ENCODE measurements around the gene GLYR1.
"Not testable (repeated sequence)": the region's sequence is repeated elsewhere in the genome, so short reads cannot be mapped to it uniquely, and the experiment has no call there.

The GLYR1 gene

DNA sequence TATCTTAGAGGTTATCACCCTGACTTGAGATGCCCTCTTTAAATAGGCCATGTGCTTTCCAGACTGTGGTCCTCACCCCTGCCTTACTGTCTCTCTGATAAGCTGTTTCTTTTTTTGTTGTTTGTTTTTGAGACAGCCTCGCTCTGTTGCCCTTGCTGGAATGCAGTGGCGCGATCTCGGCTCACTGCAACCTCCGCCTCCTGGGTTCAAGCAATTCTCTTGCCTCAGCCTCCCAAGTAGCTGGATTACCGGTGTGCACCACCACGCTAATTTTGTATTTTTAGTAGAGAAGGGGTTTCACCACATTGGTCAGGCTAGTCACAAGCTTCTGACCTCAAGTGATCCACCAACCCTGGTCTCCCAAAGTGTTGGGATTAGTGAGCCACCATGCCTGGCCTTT lies 58.2 kb downstream of the GLYR1 start:
- no peak for DNase-seq (ENCODE audit: extremely low read depth, insufficient read length)
- no peaks in the 10 kb centered on the region for H3K36me3 ChIP-seq (ENCODE audit: control insufficient read depth, insufficient read depth, low read length)
- H3K27me3 ChIP-seq (replicated peaks; ENCODE audit: control insufficient read depth, insufficient read depth, low read length) = no peaks in the 10 kb centered on the region
- TF ChIP-seq, protein P1, sequence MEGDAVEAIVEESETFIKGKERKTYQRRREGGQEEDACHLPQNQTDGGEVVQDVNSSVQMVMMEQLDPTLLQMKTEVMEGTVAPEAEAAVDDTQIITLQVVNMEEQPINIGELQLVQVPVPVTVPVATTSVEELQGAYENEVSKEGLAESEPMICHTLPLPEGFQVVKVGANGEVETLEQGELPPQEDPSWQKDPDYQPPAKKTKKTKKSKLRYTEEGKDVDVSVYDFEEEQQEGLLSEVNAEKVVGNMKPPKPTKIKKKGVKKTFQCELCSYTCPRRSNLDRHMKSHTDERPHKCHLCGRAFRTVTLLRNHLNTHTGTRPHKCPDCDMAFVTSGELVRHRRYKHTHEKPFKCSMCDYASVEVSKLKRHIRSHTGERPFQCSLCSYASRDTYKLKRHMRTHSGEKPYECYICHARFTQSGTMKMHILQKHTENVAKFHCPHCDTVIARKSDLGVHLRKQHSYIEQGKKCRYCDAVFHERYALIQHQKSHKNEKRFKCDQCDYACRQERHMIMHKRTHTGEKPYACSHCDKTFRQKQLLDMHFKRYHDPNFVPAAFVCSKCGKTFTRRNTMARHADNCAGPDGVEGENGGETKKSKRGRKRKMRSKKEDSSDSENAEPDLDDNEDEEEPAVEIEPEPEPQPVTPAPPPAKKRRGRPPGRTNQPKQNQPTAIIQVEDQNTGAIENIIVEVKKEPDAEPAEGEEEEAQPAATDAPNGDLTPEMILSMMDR (IDR thresholded peaks at IDR 0.05; ENCODE audit: insufficient read depth, low read length, poor library complexity, severe bottlenecking) = no peak
- H3K4me3 ChIP-seq (replicated peaks; ENCODE audit: low read depth, low read length) = no peak overlapping the region

DNA sequence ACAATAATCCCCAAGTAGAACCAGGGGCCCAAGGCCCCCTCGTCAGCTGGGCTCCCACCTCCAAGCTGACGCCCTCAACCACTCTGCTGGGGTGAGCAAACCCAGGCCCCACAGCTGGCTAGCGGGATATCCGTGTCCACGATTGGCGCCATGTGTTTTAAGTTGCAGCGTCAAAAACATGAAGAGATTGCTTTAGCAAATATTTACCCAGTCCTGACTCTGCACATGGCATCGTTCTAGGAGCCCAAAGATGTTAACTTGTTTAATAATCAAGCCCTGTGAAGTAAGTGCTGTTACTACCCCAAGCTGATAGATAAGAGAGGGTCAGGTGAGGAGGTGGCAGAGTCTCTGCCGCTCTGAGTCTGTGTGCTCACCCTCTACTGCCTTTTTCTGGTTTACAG lies 58.6 kb downstream of the GLYR1 start:
- H3K36me3 ChIP-seq (ENCODE audit: control insufficient read depth, insufficient read depth, low read length) = no peaks in the 10 kb centered on the region
- H3K4me3 ChIP-seq (replicated peaks; ENCODE audit: low read depth, low read length) = no peak overlapping the region
- H3K27me3 ChIP-seq (replicated peaks; ENCODE audit: control insufficient read depth, insufficient read depth, low read length) = no peaks in the 10 kb centered on the region
- DNase-seq (ENCODE audit: extremely low read depth, insufficient read length) = no peak
- TF ChIP-seq, protein P1 (IDR thresholded peaks at IDR 0.05; ENCODE audit: insufficient read depth, low read length, poor library complexity, severe bottlenecking) = no peak

DNA sequence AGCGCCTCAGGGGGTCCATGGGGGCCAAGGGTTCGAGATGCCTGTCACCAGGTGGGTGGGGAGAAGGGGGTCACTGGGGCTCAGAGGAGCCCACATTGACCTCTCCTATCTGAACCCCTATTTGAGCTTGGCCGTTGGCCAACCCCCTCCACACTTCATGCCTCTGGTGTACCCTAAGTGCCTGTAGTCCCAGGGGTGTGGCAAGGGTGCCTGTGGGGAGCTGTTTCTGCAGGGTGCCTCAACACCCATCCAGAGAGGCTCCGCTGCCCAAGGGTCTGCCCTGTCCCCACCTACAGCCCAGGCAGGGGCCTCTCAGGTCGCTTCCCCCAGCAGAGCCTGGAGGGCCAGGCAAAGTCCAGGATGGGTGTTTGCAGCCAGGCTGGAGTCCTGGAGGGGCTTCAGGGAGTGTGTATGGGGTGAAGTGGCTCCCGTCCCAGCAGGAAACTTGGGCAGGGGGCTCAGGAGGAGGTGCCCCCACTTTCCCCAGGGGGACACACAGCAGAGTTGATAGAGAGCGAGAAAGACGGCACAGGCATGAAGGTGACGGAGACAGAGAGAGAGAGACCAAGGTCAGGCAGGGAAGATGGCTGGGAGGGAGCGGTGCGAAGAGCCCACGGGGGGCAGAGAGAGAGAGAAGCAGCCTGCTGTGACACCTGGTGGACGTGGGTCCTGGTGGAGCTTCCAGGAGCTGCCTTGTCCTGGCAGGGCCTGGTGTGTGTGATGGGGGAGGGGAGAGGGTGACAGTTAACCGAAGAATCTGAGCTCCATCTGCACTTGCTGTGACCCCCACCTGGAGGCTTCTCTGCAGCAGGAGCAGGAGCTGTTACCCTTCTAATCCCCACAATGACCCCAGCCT lies 59.2 kb downstream of the GLYR1 start, which contains the start of gene SEPTIN12:
SEPTIN12 (minus strand) TSS at position 719 of the 856 bp plus-strand sequence; CDS start at position 19, 700 bp downstream.
- TF ChIP-seq, protein P1 (IDR thresholded peaks at IDR 0.05; ENCODE audit: insufficient read depth, low read length, poor library complexity, severe bottlenecking) = no peak
- H3K4me3 ChIP-seq (replicated peaks; ENCODE audit: low read depth, low read length) = no peak within 1 kb of the TSS
- H3K36me3 ChIP-seq (ENCODE audit: control insufficient read depth, insufficient read depth, low read length) = no peaks in the 10 kb centered on the region
- DNase-seq (ENCODE audit: extremely low read depth, insufficient read length) = no peak
- no peaks in the 10 kb centered on the region for H3K27me3 ChIP-seq (replicated peaks; ENCODE audit: control insufficient read depth, insufficient read depth, low read length)

DNA sequence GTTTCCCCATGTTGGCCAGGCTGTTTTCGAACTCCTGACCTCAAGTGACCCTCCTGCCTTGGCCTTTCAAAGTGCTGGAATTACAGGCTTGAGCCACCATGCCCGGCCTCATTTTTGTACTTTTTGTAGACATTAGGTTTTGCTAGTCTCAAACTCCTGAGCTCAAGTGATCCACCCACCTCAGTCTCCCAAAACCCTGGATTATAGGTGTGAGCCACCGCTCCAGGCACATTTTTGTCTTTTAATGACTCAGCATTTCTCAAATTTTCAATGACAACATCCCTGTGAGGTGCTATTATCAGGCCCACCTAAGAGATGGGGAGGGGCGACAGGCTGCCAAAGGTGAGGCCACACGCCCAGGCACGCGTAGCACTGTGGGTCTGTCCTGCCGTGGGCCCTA lies 60.0 kb downstream of the GLYR1 start:
- Histone ChIP-seq H3K27me3 (replicated peaks; ENCODE audit: control insufficient read depth, insufficient read depth, low read length) (no peaks in the 10 kb centered on the region), H3K36me3 (ENCODE audit: control insufficient read depth, insufficient read depth, low read length) (no peaks in the 10 kb centered on the region), H3K4me3 (replicated peaks; ENCODE audit: low read depth, low read length) (no peak overlapping the region)
- TF ChIP-seq, protein P1 (IDR thresholded peaks at IDR 0.05; ENCODE audit: insufficient read depth, low read length, poor library complexity, severe bottlenecking) = no peak
- DNase-seq (ENCODE audit: extremely low read depth, insufficient read length) = no peak

DNA sequence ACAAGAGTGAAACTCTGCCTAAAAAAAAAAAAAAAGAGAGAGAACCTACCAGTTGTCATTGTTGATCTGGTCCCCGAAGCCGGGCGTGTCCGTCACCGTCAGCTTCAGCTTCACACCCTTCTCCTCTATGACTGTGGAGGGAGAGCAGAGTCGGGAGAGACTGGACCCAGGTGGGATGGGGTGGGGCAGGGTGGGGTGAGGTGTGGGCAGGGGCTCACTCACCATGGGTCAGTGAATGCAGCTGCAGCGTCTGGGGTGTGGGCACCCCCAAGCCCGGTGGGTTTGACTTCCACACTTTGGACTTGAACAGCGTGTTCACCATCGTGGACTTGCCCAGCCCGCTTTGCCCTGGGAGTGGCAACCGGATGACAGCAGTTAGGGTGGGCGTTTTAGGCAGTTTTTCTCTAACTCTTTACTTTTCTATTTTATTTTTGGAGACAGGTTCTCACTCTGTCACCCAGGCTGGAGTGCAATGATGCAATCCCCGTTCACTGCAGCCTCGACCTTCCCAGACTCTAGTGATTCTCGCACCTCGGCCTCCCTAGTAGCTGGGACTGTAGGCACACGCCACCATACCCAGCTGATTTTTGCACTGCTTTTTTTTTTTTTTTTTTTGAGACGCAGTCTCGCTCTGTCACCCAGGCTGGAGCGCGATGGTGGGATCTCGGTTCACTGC lies 61.2 kb downstream of the GLYR1 start:
- DNase-seq (ENCODE audit: extremely low read depth, insufficient read length) = no peak
- Histone ChIP-seq H3K27me3 (replicated peaks; ENCODE audit: control insufficient read depth, insufficient read depth, low read length) (no peaks in the 10 kb centered on the region), H3K4me3 (replicated peaks; ENCODE audit: low read depth, low read length) (no peak overlapping the region), H3K36me3 (ENCODE audit: control insufficient read depth, insufficient read depth, low read length) (no peaks in the 10 kb centered on the region)
- TF ChIP-seq, protein P1 (IDR thresholded peaks at IDR 0.05; ENCODE audit: insufficient read depth, low read length, poor library complexity, severe bottlenecking) = no peak

DNA sequence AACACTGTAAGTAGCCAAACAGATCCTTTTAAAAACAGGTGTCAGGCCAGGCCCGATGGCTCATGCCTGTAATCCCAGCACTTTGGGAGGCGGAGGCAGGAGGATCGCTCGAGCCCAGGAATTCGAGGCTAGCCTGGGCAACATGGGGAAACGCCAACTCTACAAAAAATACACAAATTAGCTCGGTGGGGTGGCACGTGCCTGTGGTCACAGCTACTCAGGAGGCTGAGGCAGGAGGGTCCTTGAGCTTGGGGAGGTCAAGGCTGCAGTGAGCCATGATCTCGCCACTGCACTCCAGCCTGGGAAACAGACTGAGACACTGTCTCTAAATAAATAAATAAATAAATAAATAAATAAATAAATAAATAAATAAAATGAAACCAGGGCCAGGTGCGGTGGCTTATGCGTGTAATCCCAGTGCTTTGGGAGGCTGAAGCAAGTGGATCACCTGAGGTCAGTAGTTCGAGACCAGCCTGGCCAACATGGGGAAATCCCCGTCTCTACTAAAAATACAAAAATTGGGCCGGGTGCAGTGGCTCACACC lies 62.6 kb downstream of the GLYR1 start:
- H3K36me3 ChIP-seq (ENCODE audit: control insufficient read depth, insufficient read depth, low read length); H3K4me3 ChIP-seq (replicated peaks; ENCODE audit: low read depth, low read length); DNase-seq (ENCODE audit: extremely low read depth, insufficient read length); H3K27me3 ChIP-seq (replicated peaks; ENCODE audit: control insufficient read depth, insufficient read depth, low read length): not testable (repeated sequence)

All from GM06990 (cell line).